Endodermal cell (in vitro differentiated cells): ENCODE measurements around the gene CHD8. TPM values are rescaled to one million over a fixed set of nuclear protein-coding genes. Genes with fewer than 3 reads are reported as not detected.

Experiments
- DNase-seq: peaks from one replicate; pipeline ENCODE4 v3.0.0-alpha.2; 2017
- H3K27ac ChIP-seq: 2 replicates; pipeline ENCODE4 v1.5.1; 2013; ENCODE audit warnings: mild to moderate bottlenecking, low read depth, low read length, moderate library complexity
- H3K27me3 ChIP-seq: 2 replicates; pipeline ENCODE4 v1.6.1; 2013; ENCODE audit warnings: mild to moderate bottlenecking, low read length, moderate library complexity; ENCODE audit not compliant: insufficient read depth, control insufficient read depth, poor library complexity, severe bottlenecking
- H3K36me3 ChIP-seq: 2 replicates; pipeline ENCODE4 v1.7.0; 2013; ENCODE audit warnings: mild to moderate bottlenecking, low read length, moderate library complexity; ENCODE audit not compliant: control insufficient read depth, insufficient read depth
- H3K4me1 ChIP-seq: one replicate; pipeline ENCODE4 v1.7.0; 2013; ENCODE audit warnings: low read length; ENCODE audit not compliant: control insufficient read depth, insufficient read depth
- H3K4me3 ChIP-seq: 2 replicates; pipeline ENCODE4 v1.5.1; 2013; ENCODE audit warnings: mild to moderate bottlenecking, low read length, moderate library complexity
- H3K9ac ChIP-seq: 2 replicates; pipeline ENCODE4 v1.6.1; 2013; ENCODE audit warnings: mild to moderate bottlenecking, low read length, moderate library complexity; ENCODE audit not compliant: poor library complexity, severe bottlenecking; ENCODE audit errors: extremely low read depth
- H3K9me3 ChIP-seq: 2 replicates; pipeline ENCODE4 v1.6.1; 2013; ENCODE audit warnings: mild to moderate bottlenecking, low read length, moderate library complexity; ENCODE audit not compliant: control insufficient read depth
- H3K27ac Mint-ChIP-seq: 2 replicates; pipeline ENCODE4 v1.8.0; 2020; ENCODE audit warnings: mixed read lengths
- H3K27me3 Mint-ChIP-seq: 2 replicates; pipeline ENCODE4 v1.8.0; 2021; ENCODE audit warnings: mild to moderate bottlenecking, mixed read lengths; ENCODE audit not compliant: insufficient read depth
- H3K36me3 Mint-ChIP-seq: 2 replicates; pipeline ENCODE4 v1.8.0; 2020; ENCODE audit warnings: low read depth, mixed read lengths
- H3K4me1 Mint-ChIP-seq: 2 replicates; pipeline ENCODE4 v1.8.0; 2020; ENCODE audit warnings: mixed read lengths
- H3K4me3 Mint-ChIP-seq: 2 replicates; pipeline ENCODE4 v1.8.0; 2020; ENCODE audit warnings: mild to moderate bottlenecking, moderate library complexity, mixed read lengths
- H3K9me3 Mint-ChIP-seq: 2 replicates; pipeline ENCODE4 v1.8.0; 2020; ENCODE audit warnings: mild to moderate bottlenecking, mixed read lengths
- CTCF ChIP-seq: fragments of 200-600 bp; sonication (generic); conservative IDR thresholded peaks from 2 replicates; pipeline ENCODE4 v1.5.0; 2021; ENCODE audit warnings: antibody characterized with exemption, mild to moderate bottlenecking
- WGBS, 2 experiments: methylation state at CpG; one replicate each; pipeline versions ENCODE4 v1.1.5 to v1.1.7; 2013; ENCODE audit warnings: missing lambda C conversion rate in 2 of 2, mixed read lengths in 1 of 2; ENCODE audit not compliant: insufficient coverage in 1 of 2, insufficient read length in 1 of 2; 5-methylcytosine and 5-hydroxymethylcytosine counted together
- total RNA-seq, 2 donors: library from RNA; stranded (reverse); fragmentation: NEBNext Ultra II Directional in 1 of 2; extraction: Animal tissue kit (Norgen Biotek cat#: 25700) in 1 of 2; gene quantifications; 2 replicates in 1 of 2; 3 replicates in 1 of 2; pipeline ENCODE4 v1.2.1, GENCODE V29; 2021

The CHD8 gene
- total RNA-seq, 2 donors from 2014 or later: 126 to 130 TPM

- Histone ChIP-seq H3K27ac (no peak overlapping the region), H3K27me3 (no peaks in the 10 kb centered on the region)
- DNase-seq: no peak
These were observed 85.8 kb downstream of the CHD8 start for GRCh38 chr14:21369949-21370679.

GRCh38 chr14:21367582-21368144, 88.3 kb downstream of the CHD8 start:
- H3K4me1 Mint-ChIP-seq: no peaks in the 10 kb centered on the region
- TF ChIP-seq CTCF: no peak
- Histone ChIP-seq H3K27ac (no peak overlapping the region), H3K4me3 (no peak overlapping the region), H3K27me3 (no peaks in the 10 kb centered on the region), H3K9me3 (no peaks in the 10 kb centered on the region), H3K9ac (no peak overlapping the region), H3K4me1 (no peaks in the 10 kb centered on the region), H3K36me3 (peaks cover 100% of the 10 kb centered on the region)
- H3K9me3 Mint-ChIP-seq: no peaks in the 10 kb centered on the region
- H3K27me3 Mint-ChIP-seq: no peaks in the 10 kb centered on the region
- peaks cover 90% of the 10 kb centered on the region for H3K36me3 Mint-ChIP-seq
- 94 to 95% methylated on average over 4 to 6 of the region's 6 CpGs for WGBS, 2 experiments
- H3K4me3 Mint-ChIP-seq: no peak overlapping the region
- no peak for DNase-seq
- no peak overlapping the region for H3K27ac Mint-ChIP-seq

More at GRCh38 chr14:21369949-21370679, 85.8 kb downstream of the CHD8 start:
- H3K4me3 ChIP-seq: no peak overlapping the region
- H3K9me3 ChIP-seq: no peaks in the 10 kb centered on the region
- 94 to 96% methylated on average over 3 to 4 of the region's 4 CpGs for WGBS, 2 experiments
- H3K9ac ChIP-seq: no peak overlapping the region
- Mint-ChIP-seq H3K36me3 (peaks cover 89% of the 10 kb centered on the region), H3K4me1 (no peaks in the 10 kb centered on the region), H3K4me3 (no peak overlapping the region), H3K27ac (no peak overlapping the region), H3K27me3 (no peaks in the 10 kb centered on the region), H3K9me3 (no peaks in the 10 kb centered on the region)
- no peak for TF ChIP-seq CTCF
- H3K36me3 ChIP-seq: peaks cover 96% of the 10 kb centered on the region
- no peaks in the 10 kb centered on the region for H3K4me1 ChIP-seq

- TF ChIP-seq CTCF: no peak
- no peaks in the 10 kb centered on the region for H3K27me3 Mint-ChIP-seq
- DNase-seq: no peak
- peak overlapping the region; percentile 31 for H3K27ac Mint-ChIP-seq
- Histone ChIP-seq H3K9ac (no peak overlapping the region), H3K4me1 (no peaks in the 10 kb centered on the region), H3K36me3 (peaks cover 92% of the 10 kb centered on the region), H3K27ac (no peak overlapping the region), H3K27me3 (no peaks in the 10 kb centered on the region), H3K4me3 (no peak overlapping the region), H3K9me3 (no peaks in the 10 kb centered on the region)
- H3K4me1 Mint-ChIP-seq: no peaks in the 10 kb centered on the region
- WGBS, 2 experiments: 97 to 98% methylated on average over 4 of the region's 4 CpGs
- H3K9me3 Mint-ChIP-seq: no peaks in the 10 kb centered on the region
- no peak overlapping the region for H3K4me3 Mint-ChIP-seq
- H3K36me3 Mint-ChIP-seq: peaks cover 88% of the 10 kb centered on the region
These were observed 99.4 kb downstream of the CHD8 start for GRCh38 chr14:21356511-21356910.
